ENCODE results near the gene SYTL5.

GRCh38 chrX:38116706-38117105 lies 110.4 kb downstream of the SYTL5 start:
- TF ChIP-seq CTCF (IDR thresholded peaks at IDR 0.05): no peak
- TF ChIP-seq ZFX (IDR thresholded peaks at IDR 0.05; ENCODE audit: borderline replicate concordance): no peak
